ENCODE data around the gene ASTN1.

The ASTN1 gene

GRCh38 chr1:177170756-177171535 is 6.4 kb upstream of the ASTN1 start, which contains the start of gene BRINP2:
TSS of gene BRINP2 (plus strand) at chr1:177170958. CDS start at chr1:177229877, 58,919 bp downstream.
- no peak for DNase-seq (ENCODE audit: low read depth, low spot score)
- no peak within 1 kb of the TSS for H3K4me3 ChIP-seq (ENCODE audit: low read length)

GRCh38 chr1:177165069-177165439 is 542 bp upstream of the ASTN1 start:
- DNase-seq (ENCODE audit: low read depth, low spot score) = no peak
- H3K4me3 ChIP-seq (ENCODE audit: low read length) = no peak overlapping the region

- H3K4me3 ChIP-seq (ENCODE audit: low read length) = no peak overlapping the region
- DNase-seq (ENCODE audit: low read depth, low spot score) = no peak
These were observed 600 bp downstream of the ASTN1 start for GRCh38 chr1:177163844-177164379.

GRCh38 chr1:177162243-177162642 is 2.3 kb downstream of the ASTN1 start:
- no peak overlapping the region for H3K4me3 ChIP-seq (ENCODE audit: low read length)
- no peak for DNase-seq (ENCODE audit: low read depth, low spot score)

GRCh38 chr1:177146499-177146898 is 18.0 kb downstream of the ASTN1 start:
- no peak overlapping the region for H3K4me3 ChIP-seq (ENCODE audit: low read length)
- DNase-seq (ENCODE audit: low read depth, low spot score) = no peak

DNA sequence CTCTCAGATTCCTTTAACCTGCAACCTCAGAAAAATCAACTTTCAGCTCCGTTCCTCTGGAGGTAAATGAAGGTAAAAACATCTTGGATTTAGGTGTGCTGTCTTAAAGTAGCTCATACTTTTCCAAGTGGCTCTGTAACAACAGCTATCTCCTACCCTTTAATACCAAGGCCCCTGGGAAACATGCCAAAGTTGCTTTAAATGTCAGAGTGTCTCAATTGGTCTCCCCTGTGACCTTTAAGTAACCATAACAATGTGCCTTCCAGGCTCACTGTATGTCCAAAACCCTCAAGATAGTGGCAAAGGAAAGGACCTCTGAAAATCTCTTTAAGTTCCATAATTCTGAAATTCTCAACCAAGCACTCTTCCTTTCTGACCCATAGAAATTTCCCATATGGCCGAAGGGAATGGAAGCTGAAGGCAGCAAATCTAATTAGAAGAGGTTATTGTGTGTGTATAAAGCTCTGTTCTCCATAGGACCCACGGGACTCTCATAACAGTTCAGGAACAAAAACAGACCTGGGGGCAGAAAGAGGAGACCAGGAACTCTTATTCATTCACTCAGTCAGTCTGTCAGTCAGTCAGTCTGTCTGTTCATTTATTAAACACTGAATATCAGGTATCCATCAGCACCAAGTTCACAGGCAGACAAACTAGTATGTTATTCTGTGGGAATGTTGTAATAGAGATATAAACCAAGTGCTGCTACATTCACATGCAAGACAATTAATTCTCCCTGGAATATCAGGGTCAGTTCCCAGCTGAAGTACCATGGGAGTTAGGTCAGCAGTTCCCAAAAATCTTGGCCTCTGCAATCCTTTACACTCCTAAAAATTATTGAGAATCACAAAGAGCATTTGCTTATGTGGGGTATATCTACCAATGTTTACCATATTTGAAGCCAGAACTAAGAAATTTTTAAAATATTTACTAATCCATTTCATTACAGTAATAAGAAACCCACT is 19.1 kb downstream of the ASTN1 start:
- no peak for DNase-seq (ENCODE audit: low read depth, low spot score)
- H3K4me3 ChIP-seq (ENCODE audit: low read length) = no peak overlapping the region

DNA sequence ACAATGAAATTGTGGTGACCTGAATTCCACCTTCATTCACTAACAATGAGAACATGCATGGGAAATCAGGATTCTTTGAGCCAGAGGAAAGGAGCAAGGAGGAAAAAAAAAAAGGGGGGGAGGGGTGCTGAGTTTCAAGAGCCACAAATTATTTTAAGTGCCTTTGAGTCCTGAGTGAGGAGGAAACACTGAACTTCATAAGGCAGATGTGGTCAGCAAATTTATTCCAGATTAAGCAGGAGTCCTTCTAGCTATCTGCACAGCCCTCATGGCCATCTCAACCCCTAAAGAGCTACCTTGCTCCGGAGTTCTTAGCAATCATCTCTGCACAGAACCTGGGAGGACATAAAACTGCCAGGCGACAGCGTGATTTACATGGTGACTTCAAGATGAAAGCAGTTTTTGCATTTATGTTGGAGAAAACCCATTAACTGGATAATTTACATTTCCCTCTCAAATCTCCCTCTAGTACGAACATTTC is 21.7 kb downstream of the ASTN1 start:
- H3K4me3 ChIP-seq (ENCODE audit: low read length) = no peak overlapping the region
- DNase-seq (ENCODE audit: low read depth, low spot score) = no peak

GRCh38 chr1:177142010-177142409 is 22.5 kb downstream of the ASTN1 start:
- DNase-seq (ENCODE audit: low read depth, low spot score) = no peak
- H3K4me3 ChIP-seq (ENCODE audit: low read length) = no peak overlapping the region

DNA sequence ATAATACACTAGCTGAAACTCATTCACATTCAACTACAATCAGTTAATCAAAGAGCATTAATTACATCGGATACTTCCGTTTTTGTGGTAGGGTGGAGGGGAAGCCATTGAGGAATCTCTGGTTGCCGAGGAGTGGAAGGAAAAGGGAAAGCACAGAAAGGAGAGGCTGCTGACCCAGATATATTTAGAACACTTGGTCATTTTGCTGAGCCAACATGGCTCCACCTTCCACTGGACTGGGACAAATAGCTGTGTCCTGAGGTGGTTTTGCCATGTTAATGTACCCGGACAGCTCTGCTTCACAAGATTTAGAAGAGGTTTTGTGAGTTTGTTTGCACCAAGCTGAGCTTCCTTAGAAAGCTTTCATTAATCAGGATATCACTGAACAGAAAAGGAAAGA is 26.2 kb downstream of the ASTN1 start:
- DNase-seq (ENCODE audit: low read depth, low spot score) = no peak
- no peak overlapping the region for H3K4me3 ChIP-seq (ENCODE audit: low read length)

- DNase-seq (ENCODE audit: low read depth, low spot score) = no peak
- H3K4me3 ChIP-seq (ENCODE audit: low read length) = no peak overlapping the region
These were observed 26.7 kb downstream of the ASTN1 start for GRCh38 chr1:177137814-177138213.

GRCh38 chr1:177135250-177135649 is 29.3 kb downstream of the ASTN1 start:
- no peak overlapping the region for H3K4me3 ChIP-seq (ENCODE audit: low read length)
- DNase-seq (ENCODE audit: low read depth, low spot score) = no peak

GRCh38 chr1:177133977-177134538 is 30.5 kb downstream of the ASTN1 start:
- H3K4me3 ChIP-seq (ENCODE audit: low read length) = no peak overlapping the region
- no peak for DNase-seq (ENCODE audit: low read depth, low spot score)

DNA sequence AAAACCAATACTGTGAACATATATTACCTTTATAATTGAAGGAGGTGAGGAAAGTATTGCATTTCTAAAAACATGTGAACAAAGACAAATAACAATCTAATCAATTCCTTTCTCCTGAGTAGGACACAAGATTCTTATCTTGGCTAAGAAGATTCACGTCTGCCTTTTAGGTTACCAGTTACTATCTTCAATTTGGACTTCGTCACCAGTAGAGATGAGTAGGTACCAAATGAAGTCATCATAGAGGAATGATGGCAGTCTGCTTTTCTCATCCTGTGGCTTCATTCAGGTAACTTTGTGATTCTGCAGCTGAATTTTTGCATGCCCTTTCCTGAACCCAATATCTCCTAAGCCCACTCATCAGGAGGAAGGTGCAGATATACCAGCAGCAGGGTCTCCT is 32.4 kb downstream of the ASTN1 start:
- no peak for DNase-seq (ENCODE audit: low read depth, low spot score)
- no peak overlapping the region for H3K4me3 ChIP-seq (ENCODE audit: low read length)

GRCh38 chr1:177131723-177132122 is 32.8 kb downstream of the ASTN1 start:
- no peak for DNase-seq (ENCODE audit: low read depth, low spot score)
- no peak overlapping the region for H3K4me3 ChIP-seq (ENCODE audit: low read length)

- no peak overlapping the region for H3K4me3 ChIP-seq (ENCODE audit: low read length)
These were observed 34.0 kb downstream of the ASTN1 start for GRCh38 chr1:177130451-177130945.

GRCh38 chr1:177128665-177129281 is 35.7 kb downstream of the ASTN1 start:
- DNase-seq (ENCODE audit: low read depth, low spot score) = no peak

More at GRCh38 chr1:177130451-177130945, 34.0 kb downstream of the ASTN1 start:
- DNase-seq (ENCODE audit: low read depth, low spot score) = no peak

GRCh38 chr1:177126267-177126666 is 38.2 kb downstream of the ASTN1 start:
- DNase-seq (ENCODE audit: low read depth, low spot score) = no peak
- H3K4me3 ChIP-seq (ENCODE audit: low read length) = no peak overlapping the region

More at GRCh38 chr1:177128665-177129281, 35.7 kb downstream of the ASTN1 start:
- no peak overlapping the region for H3K4me3 ChIP-seq (ENCODE audit: low read length)

DNA sequence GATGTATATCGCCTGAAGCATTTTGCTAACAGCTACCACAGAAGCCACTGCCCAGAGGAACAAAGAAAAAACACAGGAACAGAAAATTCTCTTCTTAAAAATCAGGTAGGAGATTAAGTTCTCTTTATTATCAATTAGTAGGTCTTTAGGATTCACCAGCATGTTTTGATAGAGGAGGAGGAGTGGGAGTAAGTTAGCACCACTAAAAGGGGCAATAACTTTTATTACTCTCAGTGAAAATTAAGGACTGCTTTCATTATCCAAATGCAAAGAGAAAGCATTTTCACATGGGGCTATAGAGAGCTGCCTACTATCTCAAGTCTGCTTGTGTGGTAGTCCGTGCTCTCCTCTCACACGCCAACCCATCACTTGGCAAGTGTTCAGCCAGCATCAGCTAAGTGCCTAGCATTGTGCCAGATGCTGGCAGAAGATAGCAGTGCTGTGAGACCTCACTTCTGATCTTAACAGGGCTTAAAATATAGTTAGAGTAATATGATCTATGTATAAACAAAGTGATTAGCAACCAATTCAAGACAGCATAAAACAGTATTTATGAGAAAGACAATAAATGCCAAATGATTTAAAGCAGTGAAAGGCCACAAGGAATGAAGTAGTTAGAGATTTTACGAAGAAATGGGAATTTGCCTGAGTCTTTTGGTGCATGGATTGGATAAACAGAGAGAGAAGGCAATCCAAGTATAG is 39.8 kb downstream of the ASTN1 start:
- DNase-seq (ENCODE audit: low read depth, low spot score) = no peak
- no peak overlapping the region for H3K4me3 ChIP-seq (ENCODE audit: low read length)
